Panc1 (cell line): ENCODE data around the gene PIP4K2C.

Experiments
- CTCF ChIP-seq: fragments of 450-650 bp; IDR thresholded peaks from 2 replicates; pipeline ENCODE4 v1.5.1; 2017; ENCODE audit warnings: mild to moderate bottlenecking
- POLR2AphosphoS5 ChIP-seq: IDR thresholded peaks from 2 replicates; pipeline ENCODE4 v1.6.1; 2012; ENCODE audit warnings: mild to moderate bottlenecking, low read depth, low read length, moderate library complexity
- REST ChIP-seq, 2 experiments: IDR thresholded peaks; 2 replicates each; pipeline ENCODE4 v1.6.1; 2011 to 2012; ENCODE audit warnings: low read depth in 2 of 2, control low read depth in 1 of 2, low read length in 1 of 2, mild to moderate bottlenecking in 1 of 2, moderate library complexity in 1 of 2; ENCODE audit not compliant: insufficient read depth in 1 of 2
- SIN3A ChIP-seq: IDR thresholded peaks from 2 replicates; pipeline ENCODE4 v1.6.1; 2012; ENCODE audit warnings: low read depth, mild to moderate bottlenecking, low read length, moderate library complexity, borderline replicate concordance; ENCODE audit not compliant: insufficient read depth
- TCF7L2 ChIP-seq: IDR thresholded peaks from 2 replicates; pipeline ENCODE4 v1.6.1; 2011; ENCODE audit warnings: mild to moderate bottlenecking, low read depth, low read length, inconsistent platforms

- TF ChIP-seq REST (IDR thresholded peaks at IDR 0.05; ENCODE audit: insufficient read depth in 1 of 2, low read depth in 2 of 2, low read length in 1 of 2) (no peak), CTCF (no peak), POLR2AphosphoS5 (no peak), TCF7L2 (no peak), SIN3A (no peak)
Observed at GRCh38 chr12:57607958-57608663, 17.1 kb downstream of the PIP4K2C start.
